Gastroesophageal sphincter (tissue), 3 donors: Measurements from ENCODE around the gene CCL5.

ENCODE experiments used
- CTCF ChIP-seq, 4 experiments: fragments of 200-600 bp in 2 of 4; fragments of 450-650 bp in 2 of 4; sonication (generic) in 1 of 4; IDR thresholded peaks; one replicate each; pipeline ENCODE4 v1.5.1; 2017 to 2019; ENCODE audit warnings: antibody characterized with exemption in 4 of 4, mild to moderate bottlenecking in 2 of 4, moderate library complexity in 2 of 4
- EP300 ChIP-seq: sonication (generic); formaldehyde crosslinking; IDR thresholded peaks from one replicate; pipeline ENCODE4 v1.6.1; 2017; ENCODE audit warnings: antibody characterized with exemption, mild to moderate bottlenecking
- POLR2A ChIP-seq, 2 donors: fragments of 450-650 bp; IDR thresholded peaks; one replicate each; pipeline ENCODE4 v1.6.1; 2017; ENCODE audit warnings: antibody characterized with exemption in 2 of 2, mild to moderate bottlenecking in 2 of 2, moderate library complexity in 1 of 2
- POLR2AphosphoS5 ChIP-seq: sonication (generic); formaldehyde crosslinking; IDR thresholded peaks from one replicate; pipeline ENCODE4 v1.6.1; 2017; ENCODE audit warnings: antibody characterized with exemption

DNA sequence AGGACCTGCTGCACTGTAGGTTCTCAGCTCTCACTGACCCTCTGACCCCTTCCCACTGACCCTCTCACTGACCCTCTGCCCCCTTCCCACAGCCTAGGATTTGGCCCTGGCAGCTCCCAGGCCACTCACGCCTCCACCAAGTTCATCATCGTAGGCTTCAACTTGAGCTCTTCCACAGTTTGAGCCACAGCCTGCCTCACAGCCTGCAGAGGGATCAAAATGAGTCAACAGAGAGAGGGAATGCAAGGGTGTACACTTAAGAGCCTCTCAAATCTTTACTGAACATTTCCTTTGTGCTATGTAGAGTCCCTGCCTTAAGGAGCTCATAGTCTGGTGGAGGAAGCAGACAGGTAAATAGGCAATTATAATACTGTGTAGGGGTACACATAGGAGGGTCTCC is 23.6 kb downstream of the CCL5 start:
- TF ChIP-seq POLR2A (IDR thresholded peaks at IDR 0.05): no peak
- TF ChIP-seq CTCF (IDR thresholded peaks at IDR 0.05): no peak
- TF ChIP-seq POLR2AphosphoS5: no peak
- no peak for TF ChIP-seq EP300
